COLO829 (cell line): ENCODE results near the gene KLRC2.
"Not testable (repeated sequence)": the region's sequence is repeated elsewhere in the genome, so short reads cannot be mapped to it uniquely, and the experiment has no call there.

Source experiments
- DNase-seq: peaks from one replicate; pipeline ENCODE4 v3.0.0; 2012; ENCODE audit warnings: low spot score

Gene KLRC2

GRCh38 chr12:10405294-10405693 lies 30.5 kb downstream of the KLRC2 start:
- no peak for DNase-seq

GRCh38 chr12:10404798-10405197 lies 31.0 kb downstream of the KLRC2 start:
- no peak for DNase-seq

DNA sequence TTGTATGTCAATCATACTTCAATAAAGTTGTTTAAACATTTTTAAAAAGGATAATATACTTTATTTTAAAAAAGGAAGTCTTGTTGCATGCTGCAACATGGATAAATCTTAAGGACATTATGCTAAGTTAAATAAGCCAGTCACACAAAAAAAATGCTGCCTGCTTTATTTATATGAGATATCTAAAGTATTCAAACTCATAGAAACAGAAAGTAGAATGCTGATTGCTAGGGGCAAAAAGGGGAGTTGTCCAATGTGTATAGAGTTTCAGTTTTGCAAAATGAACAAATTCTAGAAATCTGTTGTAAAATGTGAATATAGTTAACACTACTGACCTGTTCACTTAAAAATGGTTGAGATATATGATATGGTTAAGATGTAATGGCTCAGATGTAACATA lies 35.0 kb downstream of the KLRC2 start:
- DNase-seq, result no peak

DNA sequence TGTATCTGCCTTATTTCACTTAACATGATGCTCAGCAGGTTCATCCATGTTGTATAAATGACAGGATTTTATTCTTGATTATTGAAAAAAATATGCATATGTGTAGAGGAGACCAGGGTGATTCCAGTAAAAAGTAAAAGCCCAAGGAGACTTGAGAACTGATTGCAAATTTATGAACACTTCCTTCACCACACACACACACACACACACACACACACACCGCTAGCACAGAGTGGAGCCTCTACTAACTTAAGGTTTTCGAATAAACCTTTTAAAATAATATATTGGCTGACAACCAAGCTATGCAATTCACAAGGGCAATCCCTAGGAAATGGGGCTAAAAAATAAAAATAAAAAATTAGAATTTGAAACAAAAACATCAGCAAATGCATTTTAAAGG lies 37.6 kb downstream of the KLRC2 start:
- DNase-seq, result no peak

DNA sequence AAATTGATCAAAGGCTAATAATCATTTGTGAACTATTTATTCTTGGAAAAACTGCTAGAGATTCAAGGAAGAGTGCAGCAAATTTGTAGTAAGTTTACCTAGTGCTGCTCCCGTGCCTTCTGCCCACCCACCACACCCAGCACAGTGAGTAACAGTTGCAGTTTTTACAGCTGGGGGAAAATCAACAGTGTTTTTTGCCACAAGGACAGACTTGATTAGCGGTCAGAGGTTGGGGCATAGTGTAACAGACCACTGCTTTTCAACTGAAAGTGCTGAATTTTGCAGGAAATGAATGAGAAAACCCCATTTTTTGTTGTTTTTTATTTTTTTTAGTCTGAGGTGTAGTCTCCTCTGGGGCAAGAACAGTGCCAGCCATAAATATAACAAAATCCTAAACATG lies 38.5 kb downstream of the KLRC2 start:
- no peak for DNase-seq

DNA sequence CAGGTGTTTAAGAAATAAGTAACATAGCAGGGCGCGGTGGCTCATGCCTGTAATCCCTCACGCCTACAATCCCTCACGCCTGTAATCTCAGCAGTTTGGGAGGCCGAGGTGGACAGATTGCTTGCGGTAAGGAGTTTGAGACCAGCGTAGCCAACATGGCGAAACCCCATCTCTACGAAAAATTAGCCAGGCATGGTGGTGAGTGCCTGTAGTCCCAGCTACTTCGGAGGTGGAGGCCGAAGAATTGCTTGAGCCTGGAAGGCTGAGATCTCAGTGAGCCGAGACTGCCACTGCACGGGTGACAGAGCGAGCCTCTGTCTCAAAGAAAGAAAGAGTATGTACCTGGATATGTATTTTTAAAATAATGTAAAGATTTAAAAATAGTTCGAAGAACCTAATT lies 39.6 kb downstream of the KLRC2 start:
- DNase-seq, result not testable (repeated sequence)

GRCh38 chr12:10395390-10395998 lies 40.3 kb downstream of the KLRC2 start:
- DNase-seq, result peak; percentile 31

GRCh38 chr12:10394531-10395152 lies 41.2 kb downstream of the KLRC2 start:
- DNase-seq, result not testable (repeated sequence)

DNA sequence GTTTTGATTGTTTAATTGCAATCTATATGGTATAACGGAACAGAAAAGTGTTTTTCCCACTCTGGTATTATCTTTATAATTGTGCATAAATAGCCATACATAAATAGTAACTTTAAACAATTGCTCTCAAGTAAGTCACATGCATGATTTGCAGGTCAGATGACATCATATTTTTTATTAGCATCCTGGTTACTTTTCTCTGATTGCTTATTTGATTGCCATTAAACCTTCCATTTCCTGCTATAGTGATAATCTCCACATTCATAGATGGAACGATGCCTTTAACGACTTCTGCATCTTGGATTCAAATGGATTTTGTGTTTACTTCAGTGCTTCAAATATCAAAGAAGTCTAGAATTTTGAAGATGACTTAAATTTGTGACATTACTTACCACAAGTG lies 42.5 kb downstream of the KLRC2 start:
- DNase-seq, result no peak

DNA sequence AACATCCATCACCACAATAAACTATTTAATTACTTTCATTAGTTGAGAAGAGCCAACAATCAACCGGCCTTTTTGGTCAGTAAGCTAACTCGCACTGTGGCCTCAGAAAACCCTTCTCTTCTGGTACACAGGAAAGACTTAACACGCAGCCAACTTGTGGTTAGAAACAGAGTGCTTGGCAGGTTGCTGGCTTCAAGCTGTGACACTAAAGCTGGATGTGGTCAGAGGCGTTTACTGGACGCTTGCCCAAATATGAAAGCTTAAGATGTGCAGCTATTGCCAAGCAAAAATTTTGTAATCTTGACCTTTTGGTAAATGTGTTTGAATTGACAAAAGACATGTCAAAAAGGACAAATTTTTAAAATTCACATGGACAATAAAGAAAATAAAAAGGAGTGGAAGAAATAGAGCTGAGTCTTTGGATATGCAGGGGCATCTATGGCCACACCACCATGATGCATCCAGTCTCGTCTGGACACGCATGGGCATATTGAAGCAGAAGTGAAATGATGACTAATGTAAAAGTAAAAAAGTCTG lies 43.3 kb downstream of the KLRC2 start:
- DNase-seq, result no peak

DNA sequence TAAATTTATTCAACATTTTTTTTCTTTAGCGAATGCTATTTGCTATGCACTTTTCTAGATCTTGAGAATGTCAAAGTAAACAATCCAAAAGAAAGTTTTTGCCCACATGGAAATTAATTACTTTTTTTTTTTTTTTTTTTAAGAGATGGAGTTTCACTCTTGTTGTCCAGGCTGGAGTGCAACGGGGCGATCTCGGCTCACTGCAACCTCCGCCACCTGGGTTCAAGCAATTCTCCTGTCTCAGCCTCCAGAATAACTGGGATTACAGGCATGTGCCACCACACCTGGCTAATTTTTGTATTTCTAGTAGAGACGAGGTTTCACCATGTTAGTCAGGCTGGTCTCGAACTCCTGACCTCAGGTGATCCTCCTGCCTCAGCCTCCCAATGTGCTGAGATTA lies 44.8 kb downstream of the KLRC2 start:
- not testable (repeated sequence) for DNase-seq

- no peak for DNase-seq
Observed at GRCh38 chr12:10389904-10390303, 45.9 kb downstream of the KLRC2 start, which contains the start of gene KLRK1. KLRK1 (minus strand) TSS chr12:10390041; CDS start chr12:10388810, 1,231 bp downstream.

GRCh38 chr12:10388624-10389413 lies 47.0 kb downstream of the KLRC2 start:
- DNase-seq, result no peak

GRCh38 chr12:10387498-10387897 lies 48.3 kb downstream of the KLRC2 start:
- DNase-seq, result not testable (repeated sequence)

DNA sequence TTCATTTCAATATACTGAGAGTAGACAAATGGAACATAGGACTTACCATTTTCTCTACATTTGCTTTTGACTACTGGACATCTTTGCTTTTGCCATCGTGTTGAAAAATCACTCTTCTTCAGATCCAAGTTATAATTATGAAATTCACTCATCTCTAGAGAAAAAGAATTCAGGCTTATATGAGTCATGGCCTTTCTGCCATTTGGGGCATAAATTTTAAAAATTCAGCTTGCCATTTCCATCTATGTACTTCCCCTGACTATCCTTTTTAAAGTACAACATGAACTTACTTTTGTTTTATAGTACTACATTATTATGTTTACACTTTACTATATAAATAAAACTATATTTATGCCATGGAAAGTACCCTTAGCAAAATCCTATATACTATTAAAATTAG lies 49.0 kb downstream of the KLRC2 start:
- DNase-seq, result no peak

- no peak for DNase-seq
Observed at GRCh38 chr12:10385166-10385613, 50.6 kb downstream of the KLRC2 start.

DNA sequence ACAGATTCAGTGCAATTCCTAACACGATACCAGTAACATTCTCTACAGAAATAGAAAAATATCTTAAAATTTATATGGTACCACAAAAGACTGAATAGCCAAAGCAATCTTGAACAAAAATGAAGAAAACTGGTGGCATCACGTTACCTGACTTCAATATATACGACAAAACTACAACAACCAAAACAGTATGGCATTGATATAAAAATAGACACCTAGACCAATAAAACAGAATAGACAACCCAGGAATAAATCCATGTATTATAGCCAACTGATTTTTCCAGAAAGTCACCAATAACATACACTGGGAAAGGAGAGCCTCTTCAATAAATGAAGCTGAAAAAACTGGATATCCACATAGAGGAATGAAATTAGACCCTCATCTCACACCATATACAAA lies 51.6 kb downstream of the KLRC2 start:
- no peak for DNase-seq

GRCh38 chr12:10381928-10382628 lies 53.7 kb downstream of the KLRC2 start:
- no peak for DNase-seq
